ENCODE measurements around the gene LHPP.
"Not testable (repeated sequence)": the region's sequence is repeated elsewhere in the genome, so short reads cannot be mapped to it uniquely, and the experiment has no call there.

LHPP gene

DNA sequence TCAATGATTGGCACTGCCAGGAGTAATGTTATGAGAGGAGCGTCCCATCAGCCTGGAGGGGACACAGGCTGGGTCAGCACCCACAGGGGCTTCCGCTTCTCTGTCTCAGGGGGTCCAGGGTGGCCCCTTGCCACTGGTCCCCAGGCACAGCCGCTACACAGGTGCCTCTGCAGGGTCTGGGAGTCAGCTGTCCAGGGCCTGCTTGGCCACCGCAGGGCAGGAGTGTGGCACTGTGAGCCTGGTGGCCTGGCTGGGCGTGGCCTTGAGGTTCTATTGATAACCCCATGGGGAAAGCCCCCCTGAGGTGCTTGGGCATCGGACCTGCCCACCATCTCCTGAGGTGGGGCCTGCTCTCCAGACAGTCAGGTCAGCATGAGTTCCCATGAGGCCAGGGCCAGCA, 136.6 kb downstream of the LHPP start:
- DNase-seq = no peak

DNA sequence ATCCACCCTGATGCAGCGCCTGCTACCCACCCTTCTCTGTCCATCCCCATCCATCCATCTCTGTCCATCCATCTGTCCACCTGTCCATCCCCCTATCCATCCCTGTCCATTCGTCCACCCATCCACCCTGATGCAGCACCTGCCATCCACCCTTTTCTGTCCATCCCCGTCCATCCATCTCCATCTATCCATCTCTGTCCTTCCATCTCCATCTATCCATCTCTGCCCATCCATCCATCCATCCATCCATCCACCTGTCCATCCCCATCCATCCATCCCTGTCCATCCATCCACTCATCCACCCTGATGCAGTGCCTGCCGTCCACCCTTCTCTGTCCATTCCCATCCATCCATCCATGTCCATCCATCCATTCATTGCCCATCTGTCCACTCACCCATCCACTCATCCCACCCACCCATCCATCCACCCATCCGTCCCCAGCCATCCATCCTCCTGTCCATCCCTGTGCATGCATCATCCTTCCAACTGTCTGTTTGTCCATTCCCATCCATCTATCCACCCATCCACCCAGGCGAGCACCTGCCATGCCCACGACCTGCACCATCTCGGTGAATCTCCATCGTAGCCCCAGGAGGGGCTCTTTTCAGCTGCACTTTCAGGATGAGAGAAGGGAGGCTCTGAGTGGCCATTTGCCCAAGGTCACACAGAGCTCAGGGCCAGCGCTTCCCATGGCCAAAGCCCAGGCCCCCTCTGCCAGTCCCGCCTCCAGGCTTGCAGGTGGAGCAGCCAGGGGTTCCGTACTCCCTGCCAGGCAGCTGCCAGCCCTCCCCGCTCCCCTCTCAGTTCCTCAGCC, 137.4 kb downstream of the LHPP start:
- no peak for DNase-seq

DNA sequence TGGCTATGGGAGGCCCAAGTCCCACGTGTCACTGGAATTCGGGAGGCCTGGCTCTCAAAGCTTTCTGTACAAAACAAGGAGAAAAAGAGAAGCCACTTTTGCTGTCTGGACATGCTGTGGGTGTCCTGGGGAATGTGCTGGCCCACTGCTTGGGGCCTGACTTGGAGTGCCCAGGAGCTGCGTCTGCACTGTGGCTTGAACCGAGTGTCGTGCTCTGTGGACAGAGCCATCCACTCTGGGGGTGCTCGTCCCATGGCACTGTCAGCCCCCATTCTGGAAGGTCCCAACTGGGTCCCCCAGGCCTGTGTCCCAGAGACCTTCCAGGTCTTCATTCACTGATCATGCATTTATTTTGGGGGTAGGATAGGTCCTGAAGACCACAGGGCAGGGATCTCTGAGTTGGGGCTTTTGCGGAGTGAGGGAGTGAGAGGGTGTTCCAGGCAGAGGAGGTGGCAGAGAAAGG, 138.0 kb downstream of the LHPP start:
- DNase-seq = no peak

DNA sequence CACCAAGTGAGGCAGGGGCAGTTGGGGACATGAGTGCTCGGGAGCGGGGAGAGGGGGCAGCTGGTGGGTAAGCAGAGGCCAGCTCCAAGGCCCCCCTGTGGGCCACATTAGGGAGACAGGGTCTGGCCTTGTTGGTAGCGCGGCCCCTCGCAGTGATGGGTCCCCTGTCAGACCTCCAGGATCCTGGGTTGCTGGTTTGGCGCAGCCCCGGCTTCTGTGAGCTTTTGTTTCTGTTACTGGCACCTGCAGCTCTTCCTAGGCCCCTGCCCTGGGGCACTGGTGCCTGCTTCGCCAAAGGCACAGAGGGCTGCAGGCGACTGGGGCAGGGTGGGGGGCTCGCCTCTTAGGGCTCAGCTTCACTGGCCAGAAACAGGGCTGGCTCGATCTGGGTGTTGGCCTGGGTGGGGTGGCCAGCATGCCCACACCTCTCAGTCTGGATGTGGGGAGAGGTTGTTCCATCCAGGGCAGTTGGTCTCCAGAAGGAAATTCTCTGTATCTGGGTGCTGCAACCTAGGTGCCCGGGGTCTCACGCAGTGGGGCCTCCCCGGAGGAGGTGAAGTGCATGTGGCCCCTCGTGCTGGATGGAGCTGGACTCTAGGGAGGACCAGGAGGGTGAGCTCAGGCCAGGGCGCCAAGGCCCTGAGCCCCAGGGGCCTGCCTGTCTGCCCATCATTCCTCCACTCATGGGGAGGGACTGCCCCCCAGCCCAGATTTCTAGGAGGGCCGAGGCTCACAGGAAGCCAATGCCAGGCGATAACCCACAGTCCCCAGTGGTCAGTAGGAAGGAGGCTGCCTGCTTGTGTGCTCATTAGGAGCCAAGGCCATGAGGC, 138.6 kb downstream of the LHPP start:
- DNase-seq = no peak

DNA sequence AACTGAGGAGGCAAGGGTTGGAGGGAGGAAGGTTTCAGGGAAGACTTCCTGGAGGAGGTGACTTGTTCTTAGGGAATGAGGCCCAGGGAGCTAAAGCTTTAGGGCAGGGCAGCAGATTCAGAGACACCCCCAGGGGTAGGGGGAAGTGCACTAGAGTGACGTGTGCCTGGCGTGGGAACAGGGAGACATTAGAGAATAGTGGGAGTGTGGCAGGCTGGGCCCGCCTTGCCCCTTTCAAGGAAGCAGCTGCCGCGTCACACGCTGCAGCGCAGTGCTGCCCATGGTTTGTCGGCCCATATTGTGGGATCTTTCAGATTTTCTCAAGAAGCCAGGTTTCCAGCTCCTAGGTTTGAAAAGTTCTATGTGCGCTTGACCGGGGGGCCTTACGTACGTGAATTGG, 139.4 kb downstream of the LHPP start:
- no peak for DNase-seq

DNA sequence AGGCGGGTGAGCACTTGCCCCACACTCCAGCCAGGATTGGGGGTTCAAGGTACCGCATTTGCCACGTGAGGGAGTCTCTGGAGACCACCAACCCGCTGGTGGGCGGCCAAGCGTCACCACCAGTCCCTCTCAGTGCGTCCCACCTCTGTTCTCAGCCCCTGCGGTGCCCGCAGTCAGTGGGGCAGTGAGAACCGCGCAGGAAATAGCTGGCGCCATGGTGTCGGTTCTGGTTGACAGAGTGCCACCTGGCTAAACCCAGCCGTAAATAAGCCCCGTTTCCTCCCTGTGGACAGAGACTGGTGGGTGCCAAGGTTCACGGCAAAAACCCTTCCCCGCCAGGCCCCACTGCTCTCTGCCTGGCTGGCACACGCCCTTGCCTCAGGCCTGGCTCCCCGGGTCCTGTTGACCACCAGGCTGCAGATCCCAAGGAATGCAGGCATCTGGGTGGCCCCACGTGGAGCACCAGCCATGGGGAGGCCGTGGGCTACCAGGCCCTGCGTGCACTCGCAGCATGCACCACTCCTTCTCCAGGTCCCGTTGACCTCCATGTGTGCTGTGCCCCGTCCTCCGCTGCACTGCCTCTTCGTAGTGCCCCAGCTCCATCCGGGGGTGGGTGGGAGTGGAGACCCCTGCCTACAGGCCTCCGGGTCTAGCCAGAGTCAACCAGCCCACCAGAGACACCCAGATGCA, 140.0 kb downstream of the LHPP start:
- peak; percentile 44 for DNase-seq

DNA sequence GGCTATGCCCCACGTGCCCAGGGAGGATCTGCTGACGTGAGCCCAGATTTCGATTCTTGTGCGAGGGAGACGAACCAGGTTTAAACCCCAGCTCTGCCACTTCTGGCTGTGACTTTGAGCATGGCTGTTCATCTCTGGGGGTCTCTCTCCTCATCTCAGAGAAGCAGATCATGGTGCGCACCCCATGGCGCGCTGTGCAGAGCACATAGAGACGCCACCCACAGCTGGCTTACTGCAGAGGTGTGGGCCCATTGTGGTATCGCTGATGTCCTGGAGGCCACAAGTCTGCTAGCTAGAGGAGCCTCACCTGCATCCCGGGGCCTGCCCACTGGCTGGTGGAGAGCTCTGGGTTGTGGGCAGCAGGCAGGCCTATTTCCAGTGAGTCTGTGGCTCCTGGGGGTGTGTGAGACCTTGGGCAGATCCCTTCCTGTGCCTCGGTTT, 140.5 kb downstream of the LHPP start:
- DNase-seq = no peak

DNA sequence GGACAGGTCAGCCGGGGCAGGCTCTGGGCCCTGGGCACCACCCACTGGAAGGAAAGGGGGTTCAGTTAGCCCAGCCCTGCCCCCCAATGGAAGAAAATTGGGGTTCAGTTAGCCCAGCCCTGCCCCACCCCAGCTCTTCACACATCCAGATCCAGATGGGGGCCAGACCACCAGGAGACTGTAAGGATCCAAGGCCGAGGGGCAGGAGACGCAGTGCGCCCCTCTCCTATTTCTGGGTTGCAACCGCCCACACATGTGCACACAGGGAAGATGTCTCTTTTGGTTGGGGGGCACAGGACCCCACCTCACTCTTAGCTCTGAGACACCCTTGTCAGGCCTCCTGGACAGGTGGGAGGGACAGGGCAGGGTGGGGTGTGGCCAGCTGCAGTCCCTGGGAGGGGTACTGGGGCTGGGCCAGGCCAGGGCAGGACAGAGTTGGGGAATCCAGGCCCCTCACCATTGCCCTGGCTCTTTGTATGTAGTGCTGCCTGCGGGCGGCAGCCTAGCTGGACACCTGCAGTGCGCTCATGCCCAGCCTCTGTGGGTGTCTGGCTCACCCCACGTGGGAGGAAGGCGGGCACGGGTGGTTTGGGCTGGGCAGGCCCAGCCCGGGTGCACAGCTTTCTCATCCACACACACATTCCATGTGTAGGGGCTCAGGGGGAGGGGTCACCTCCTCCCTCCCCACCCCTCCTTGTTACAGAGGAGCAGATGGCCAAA, 141.2 kb downstream of the LHPP start:
- DNase-seq = no peak

DNA sequence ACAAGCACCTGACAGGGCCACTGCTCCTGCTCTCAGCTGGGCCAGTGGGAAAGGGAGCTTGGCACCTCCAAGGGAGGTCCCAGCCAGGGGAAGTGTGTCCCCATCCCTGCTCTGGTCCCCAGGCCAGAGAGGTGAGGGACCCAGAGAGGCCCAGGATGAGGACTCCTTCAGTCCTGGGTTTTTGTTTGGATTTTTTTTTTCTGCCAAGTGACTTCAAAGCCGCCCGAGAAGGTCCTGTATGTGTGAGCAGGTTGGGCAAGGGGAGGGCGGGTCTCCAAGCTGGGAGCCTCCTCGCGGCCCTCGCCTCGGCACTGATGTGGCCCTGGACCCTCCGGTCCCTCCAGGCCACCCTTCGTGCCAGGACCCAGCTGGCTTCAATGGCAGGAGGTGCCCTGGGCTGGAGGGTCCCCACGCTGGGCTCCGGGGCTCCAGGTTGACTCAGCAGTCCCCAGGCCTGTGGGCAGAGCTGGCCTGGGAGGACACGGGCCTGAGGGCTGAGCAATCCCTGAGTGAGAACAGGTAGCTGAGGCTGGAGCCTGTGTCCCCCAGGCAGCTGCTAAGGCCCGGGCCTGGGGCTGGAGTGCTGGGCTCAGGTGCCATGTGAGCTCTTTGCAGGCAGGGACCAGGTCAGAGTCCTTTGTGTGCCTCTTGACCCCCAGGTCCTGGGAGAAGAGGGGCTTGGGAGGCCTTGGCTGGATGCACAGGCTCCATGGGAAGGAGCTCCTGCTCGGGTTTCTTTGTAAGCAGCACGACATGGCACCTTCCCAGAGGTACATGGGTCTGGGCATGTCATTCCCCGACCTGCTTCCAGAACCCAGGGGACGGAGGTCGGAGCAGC, 142.0 kb downstream of the LHPP start:
- DNase-seq = no peak

DNA sequence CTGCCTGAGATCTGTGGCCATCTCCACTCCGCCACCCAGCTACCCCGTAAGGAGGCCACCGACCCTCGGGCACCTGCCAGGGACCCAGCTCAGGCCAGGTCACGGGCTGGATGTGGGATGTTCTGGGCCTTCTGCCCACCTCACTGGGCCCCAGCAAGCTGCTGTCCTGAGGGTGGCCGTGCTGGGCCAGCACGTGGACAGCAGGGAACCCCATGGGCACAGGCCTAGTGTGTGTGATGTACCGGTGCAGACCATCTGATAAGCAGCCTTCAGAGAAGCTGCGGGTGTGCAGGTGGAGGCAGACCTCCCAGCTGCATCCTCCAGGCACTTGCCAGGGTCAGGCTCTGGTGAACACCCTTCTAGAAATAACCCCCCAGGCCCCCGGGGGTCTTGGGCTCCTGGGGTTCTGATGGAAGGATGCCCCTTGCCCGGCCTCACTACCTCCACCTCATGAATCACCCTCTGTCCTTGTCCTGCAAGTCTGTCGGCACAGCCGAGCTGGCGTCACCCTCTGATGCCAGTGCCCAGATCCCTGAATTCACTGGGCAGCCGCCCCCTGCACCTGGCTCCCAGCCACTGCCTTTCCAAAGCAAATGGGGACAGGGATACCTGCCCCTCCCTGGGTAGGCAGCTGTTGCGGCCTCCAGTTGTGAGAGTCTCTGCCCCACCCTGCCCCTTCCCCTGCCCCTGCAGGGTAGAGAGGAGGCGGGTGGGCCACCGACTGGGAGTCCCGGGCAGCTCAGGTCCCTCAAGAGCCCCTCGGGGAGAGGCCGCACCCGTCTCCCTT, 142.8 kb downstream of the LHPP start:
- DNase-seq = peak; percentile 23

DNA sequence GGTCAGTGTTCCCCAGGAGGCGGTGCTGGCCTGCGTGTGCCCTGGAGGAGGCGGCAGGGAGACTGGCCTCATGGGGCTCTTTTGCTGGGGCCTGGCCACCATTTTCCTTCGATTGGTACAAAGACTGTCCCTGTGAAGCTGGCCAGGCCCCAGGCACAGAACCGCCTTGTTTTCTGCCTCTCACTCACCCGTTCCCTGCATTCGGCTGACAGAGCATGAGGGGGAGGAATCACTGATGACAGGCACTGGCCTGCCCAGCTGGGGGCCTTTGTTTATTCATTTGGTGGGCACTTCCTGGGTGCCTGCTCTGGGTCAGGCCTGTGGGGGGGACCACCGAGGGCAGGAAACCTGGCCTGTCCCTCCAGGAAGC, 143.4 kb downstream of the LHPP start:
- no peak for DNase-seq

DNA sequence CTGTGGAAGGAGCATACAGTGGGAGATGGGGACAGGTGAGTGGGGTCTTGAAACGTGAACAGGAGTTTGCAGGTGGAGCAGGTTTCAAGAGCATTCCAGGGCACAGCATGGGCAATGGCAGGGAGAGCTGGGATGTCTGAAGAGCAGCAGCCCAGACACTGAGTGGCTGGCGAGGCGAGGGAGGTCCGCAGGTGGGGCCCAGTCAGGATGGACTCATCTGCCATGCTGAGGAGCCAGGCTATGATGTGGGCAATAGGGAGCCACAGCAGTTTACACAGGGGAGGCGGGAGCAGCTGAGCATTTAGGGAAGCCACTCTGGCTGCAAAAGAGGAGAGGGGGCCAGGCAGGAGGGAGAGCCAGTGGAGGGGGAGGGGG, 143.8 kb downstream of the LHPP start:
- DNase-seq = no peak

DNA sequence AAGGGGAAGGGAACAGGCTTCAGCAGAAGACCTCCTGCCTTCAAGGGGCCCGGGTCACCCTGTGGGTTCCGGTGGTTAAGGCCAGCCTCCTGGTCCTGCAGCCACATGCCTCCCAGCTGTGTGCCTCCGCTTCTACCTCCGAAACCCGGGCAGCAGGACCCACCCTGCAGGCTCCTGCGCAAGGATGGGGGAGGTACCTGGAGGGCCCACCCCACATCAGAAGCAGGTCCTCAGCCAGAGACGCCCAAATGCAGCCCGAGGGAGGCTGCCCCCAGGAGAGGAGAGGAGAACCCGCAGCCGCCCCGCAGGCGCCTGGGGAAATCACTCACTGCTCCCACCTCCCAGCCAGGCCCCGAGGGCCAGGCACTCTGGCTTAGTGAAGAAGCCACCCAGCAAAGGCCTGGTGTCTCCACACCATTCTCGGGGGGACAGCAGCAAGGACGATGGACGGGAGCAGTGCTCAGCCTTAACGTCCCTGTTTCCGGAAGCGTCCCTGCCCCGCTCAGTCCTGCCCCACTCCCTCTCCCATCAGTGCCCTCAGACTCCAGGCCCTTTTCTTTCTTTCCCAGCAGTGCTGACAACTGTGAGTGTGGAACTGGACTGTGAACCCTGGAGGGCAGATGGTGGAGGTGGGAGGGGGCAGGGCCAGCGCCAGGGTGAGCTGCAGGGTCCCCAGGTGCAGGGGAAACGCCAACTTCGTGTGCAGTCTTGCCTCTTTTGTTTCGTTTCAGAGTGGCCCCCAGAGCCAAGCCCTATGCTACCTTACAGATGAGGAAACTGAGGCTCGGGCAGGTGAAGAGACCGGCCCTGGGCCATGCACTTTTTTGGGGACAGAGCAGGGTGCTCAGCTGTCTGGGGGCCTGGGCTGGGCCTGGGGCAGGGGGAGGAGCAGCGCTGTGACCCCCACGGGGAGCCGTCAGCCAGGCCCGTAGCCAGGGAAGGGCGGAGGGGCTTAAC, 144.5 kb downstream of the LHPP start:
- DNase-seq = no peak

DNA sequence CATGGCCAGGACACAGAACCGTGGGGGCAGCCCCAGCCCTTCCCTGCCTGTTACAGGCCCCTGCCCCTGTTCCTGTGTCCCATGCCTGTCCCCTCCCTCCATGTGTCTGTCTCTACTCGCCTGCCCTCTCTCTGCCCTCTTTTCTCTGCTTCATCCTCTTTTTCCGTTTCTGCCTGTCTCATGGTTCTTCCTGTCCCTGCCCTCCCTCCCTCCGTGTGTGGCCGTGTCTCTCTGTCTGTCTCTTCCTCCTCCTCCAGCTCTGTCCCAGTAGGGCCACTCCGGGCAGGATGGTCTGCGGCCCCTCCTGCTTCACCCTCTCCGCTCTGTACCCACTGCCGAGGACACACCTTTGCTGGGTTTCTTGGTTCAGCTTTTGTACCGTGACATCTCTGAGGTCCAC, 145.2 kb downstream of the LHPP start:
- DNase-seq = no peak

DNA sequence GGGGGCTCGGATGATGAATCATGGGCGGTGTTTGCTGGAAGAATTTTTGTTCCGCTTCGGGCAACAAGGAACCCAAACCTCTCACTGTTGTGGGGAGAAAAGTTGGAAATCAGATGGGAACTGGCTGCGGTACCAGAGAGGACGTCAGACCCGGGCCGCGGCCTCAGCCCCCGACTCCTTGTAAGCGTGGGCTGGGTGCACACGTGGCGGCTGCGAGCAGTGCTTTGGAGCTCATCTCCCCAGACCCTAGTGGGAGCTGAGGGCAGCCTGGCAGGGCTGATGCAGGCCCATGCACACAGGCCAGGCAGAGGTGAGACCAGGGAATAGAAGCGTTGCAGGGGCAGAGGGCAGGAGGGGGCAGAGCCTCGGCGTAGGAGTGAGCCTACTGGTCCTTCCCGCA, 146.1 kb downstream of the LHPP start:
- DNase-seq = no peak

DNA sequence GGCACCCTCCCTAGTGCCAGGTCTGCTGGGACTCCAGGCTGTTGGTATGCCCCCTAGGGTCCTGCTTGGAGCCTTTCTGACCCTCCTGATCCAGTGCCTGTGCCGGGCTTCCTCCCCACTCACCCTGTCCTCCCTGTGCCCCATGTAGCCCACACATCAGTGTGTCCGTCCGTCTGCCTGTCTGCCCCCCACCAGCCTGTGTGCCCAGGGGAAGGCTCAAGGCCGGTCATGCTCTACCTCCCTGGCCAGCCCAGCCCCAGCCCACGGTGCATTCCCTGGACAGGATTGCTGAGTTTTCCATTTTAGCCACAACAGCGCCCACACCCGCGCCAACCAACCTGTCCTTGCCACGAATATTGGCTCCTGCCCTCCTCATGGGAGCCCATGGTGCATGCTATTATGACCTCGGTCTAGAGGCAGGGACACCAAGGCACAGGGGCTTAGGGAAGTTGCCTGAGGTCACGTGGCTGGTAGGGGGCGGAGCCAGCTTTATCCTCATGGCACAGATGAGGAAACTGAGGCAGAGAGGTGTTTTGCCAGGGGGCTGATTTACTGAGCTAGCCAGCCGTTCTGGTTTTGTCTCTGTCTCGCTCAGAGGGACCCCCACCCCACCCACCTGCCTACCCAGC, 146.6 kb downstream of the LHPP start:
- DNase-seq = no peak

DNA sequence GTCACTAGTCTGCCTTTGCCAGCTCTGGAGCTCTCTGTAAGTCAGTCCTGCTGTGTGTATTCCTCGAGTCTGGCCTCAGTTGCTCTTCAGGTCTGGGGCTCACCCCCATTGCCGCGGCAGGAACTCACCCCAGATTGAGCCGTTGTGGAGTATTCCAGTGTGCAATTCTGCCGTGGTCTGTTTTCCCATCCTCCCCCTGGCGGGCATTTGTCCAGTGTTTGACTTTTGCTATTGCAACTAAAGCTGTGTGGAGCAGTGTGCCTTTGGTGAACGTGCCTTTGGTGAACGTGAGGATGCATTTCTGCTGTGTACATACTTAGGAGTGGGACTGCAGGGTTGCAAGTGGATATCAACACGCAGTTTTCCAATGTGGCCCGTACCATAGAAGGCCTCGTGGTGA, 148.1 kb downstream of the LHPP start:
- no peak for DNase-seq

DNA sequence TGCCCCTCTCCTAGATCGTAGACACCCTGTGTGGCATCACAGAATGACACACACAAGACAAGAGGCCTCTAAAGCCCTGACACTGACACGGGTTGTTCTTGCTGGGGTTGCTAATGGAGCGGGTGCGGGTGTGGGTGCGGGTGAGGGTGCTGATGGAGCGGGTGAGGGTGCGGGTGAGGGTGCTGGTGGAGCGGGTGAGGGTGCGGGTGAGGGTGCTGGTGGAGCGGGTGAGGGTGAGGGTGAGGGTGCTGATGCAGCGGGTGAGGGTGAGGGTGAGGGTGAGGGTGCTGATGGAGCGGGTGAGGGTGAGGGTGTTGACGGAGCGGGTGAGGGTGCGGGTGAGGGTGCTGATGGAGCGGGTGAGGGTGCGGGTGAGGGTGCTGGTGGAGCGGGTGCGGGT, 148.6 kb downstream of the LHPP start:
- not testable (repeated sequence) for DNase-seq

DNA sequence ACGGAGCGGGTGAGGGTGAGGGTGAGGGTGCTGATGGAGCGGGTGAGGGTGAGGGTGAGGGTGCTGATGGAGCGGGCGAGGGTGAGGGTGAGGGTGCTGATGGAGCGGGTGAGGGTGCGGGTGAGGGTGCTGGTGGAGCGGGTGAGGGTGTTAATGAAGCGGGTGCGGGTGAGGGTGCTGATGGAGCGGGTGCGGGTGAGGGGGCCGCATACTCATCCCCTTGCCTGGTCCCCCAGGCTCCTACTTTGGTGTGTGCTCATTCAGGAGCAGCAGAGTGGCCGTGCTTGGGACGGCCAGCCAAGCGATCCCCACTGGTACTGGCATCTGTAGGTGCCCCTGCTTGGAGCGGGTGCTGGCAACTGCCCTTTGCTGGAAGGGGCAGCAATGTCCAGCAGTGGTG, 149.2 kb downstream of the LHPP start:
- DNase-seq = not testable (repeated sequence)

All from NCI-H1092 (cell line).